Naive thymus-derived CD8-positive, alpha-beta T cell (primary cell): ENCODE data around the gene CDK7. TPM values are rescaled to one million over a fixed set of nuclear protein-coding genes. Genes with fewer than 3 reads are reported as not detected.
"Not testable (repeated sequence)": the region's sequence is repeated elsewhere in the genome, so short reads cannot be mapped to it uniquely, and the experiment has no call there.

Source experiments
- ATAC-seq, 2 donors: fragments of 150-1000 bp; cut with Tn5 transposase in 1 of 2; sonication (Bioruptor Pico), chemical (Tn5 transposase) in 1 of 2; 1 replicate in 1 of 2; 2 replicates in 1 of 2; pipeline ENCODE4 v1.10.0; 2021; ENCODE audit warnings: mild to moderate bottlenecking in 2 of 2, moderate library complexity in 2 of 2
- POLR2A ChIA-PET: fragments of 350-600 bp; sonication (Branson Sonifier 250); formaldehyde crosslinking; loops from one replicate; lab custom pipeline; 2021; ENCODE audit warnings: antibody characterized with exemption; lab: Charles Lee
- DNase-seq, 10 donors: peaks; one replicate each; pipeline versions ENCODE4 v3.0.0 to v3.0.0-alpha.2; 2020 to 2022
- H3K27ac Mint-ChIP-seq, 10 donors: one replicate each; pipeline ENCODE4 v1.8.0; 2020 to 2022; ENCODE audit warnings: mild to moderate bottlenecking in 10 of 10, mixed read lengths in 10 of 10, moderate library complexity in 4 of 10, inconsistent platforms in 1 of 10
- H3K27me3 Mint-ChIP-seq, 5 donors: one replicate each; pipeline ENCODE4 v1.8.0; 2021 to 2022; ENCODE audit warnings: mixed read lengths in 5 of 5
- H3K36me3 Mint-ChIP-seq, 3 donors: one replicate each; pipeline ENCODE4 v1.8.0; 2020 to 2022; ENCODE audit warnings: mixed read lengths in 3 of 3, mild to moderate bottlenecking in 2 of 3, inconsistent platforms in 1 of 3
- H3K4me1 Mint-ChIP-seq, 4 donors: one replicate each; pipeline ENCODE4 v1.8.0; 2021 to 2022; ENCODE audit warnings: mixed read lengths in 4 of 4
- H3K4me3 Mint-ChIP-seq, 10 donors: one replicate each; pipeline ENCODE4 v1.8.0; 2020 to 2022; ENCODE audit warnings: mild to moderate bottlenecking in 10 of 10, mixed read lengths in 10 of 10, moderate library complexity in 6 of 10, inconsistent platforms in 1 of 10
- H3K9me3 Mint-ChIP-seq, 9 donors: one replicate each; pipeline ENCODE4 v1.8.0; 2020 to 2022; ENCODE audit warnings: mixed read lengths in 9 of 9, mild to moderate bottlenecking in 3 of 9, inconsistent platforms in 1 of 9, moderate library complexity in 1 of 9
- polyA plus RNA-seq, 3 donors: library from polyadenylated mRNA; unstranded; fragments of 300-500 nt; fragmentation: Illumina TruSeq; gene quantifications; one replicate each; pipeline ENCODE4 v1.2.3, GENCODE V29; 2021
- total RNA-seq, 8 experiments: library from RNA in 2 of 8; stranded (reverse) in 2 of 8; gene quantifications; one replicate each; pipeline ENCODE4 v1.2.3 and lab custom pipeline; 2021 to 2026

CDK7 gene
- total and polyA plus RNA-seq, 5 experiments from 2014 or later, result 18.2 to 25.4 (median 20.6) TPM

DNA sequence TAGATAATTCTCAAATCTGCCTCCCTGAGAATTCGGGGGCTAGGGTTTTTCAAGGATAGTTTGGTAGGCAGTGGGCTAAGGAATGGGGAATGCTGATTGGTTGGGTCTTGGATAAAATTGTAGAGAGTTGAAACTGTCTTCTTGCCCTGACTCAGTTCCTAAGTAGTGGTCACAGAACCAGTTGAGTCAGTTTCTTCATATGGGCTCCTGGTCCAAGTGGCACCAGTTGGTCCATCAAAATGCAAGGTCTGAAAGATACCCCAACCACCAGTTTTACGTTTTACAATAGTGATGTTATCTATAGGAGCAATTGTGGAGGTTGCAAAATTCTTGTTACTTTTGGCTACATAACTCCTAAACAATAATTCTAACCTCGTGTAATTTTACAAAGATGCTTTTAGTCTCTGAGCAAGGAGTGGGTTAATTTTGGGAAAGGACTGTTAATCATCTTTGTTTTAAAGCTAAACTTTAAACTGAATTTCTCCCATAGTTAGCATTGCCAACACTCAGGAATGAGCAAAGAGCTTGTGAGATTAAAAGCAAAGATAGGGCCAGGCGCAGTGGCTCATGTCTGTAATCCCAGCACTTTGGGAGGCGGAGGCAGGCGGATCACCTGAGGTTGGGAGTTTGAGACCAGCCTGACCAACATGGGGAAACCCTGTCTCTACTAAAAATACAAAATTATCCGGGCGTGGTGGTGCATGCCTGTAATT is 7.7 kb downstream of the CDK7 start:
- POLR2A ChIA-PET, result no interaction called here
- Mint-ChIP-seq H3K4me1 (peaks cover 31 to 77% (median 63%) of the 10 kb centered on the region in 4 donors), H3K9me3 (peaks cover 0 to 6% (median 2%) of the 10 kb centered on the region in 9 donors), H3K27ac (peak overlapping the region in 3 of 10 donors; percentile 15 to 73 (median 51)), H3K36me3 (peaks cover 17 to 57% (median 48%) of the 10 kb centered on the region in 3 donors), H3K4me3 (peak overlapping the region in 3 of 10 donors; percentile 1 to 10 (median 4)), H3K27me3 (no peaks in the 10 kb centered on the region)
- DNase-seq (no peak), ATAC-seq (no peak)

DNA sequence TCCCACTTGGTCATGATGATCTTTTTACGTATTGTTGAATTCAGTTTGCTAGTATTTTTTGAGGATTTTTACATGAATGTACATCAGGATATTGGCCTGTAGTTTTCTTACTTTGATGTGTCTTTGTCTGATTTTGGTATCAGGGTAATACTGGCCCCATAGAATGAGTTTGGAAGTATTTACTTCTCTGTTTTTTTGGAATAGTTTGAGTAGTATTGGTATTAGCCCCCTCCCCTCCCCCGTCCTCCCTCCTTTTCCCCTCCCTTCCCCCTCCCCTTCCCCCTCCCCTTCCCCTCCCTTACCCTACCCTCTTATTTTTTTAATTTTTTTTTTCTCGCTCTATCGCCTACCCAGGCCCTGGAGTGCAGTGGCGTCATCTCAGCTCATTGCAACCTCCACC is 10.3 kb downstream of the CDK7 start:
- no peak for DNase-seq
- Mint-ChIP-seq H3K27ac (no peak overlapping the region), H3K9me3 (peaks cover 0 to 14% (median 3%) of the 10 kb centered on the region in 9 donors), H3K27me3 (no peaks in the 10 kb centered on the region), H3K4me1 (peaks cover 31 to 71% (median 49%) of the 10 kb centered on the region in 4 donors), H3K36me3 (peaks cover 18 to 50% (median 46%) of the 10 kb centered on the region in 3 donors), H3K4me3 (peak overlapping the region in 1 of 10 donors; percentile 24)
- POLR2A ChIA-PET, result no interaction called here
- ATAC-seq, result no peak

DNA sequence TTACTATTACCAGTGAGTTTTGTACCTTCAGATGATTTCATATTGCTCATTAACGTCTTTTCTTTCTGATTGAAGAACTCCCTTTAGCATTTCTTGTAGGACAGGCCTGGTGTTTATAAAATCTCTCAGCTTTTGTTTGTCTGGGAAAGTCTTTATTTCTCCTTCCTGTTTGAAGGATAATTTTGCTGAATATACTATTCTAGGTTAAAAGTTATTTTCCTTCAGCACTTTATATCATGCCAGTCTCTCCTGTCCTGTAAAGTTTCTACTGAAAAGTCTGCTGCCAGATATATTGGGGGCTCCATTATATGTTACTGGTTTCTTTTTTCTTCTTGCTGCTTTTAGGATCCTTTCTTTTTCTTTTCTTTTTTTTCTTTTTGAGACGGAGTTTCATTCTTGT is 13.3 kb downstream of the CDK7 start:
- POLR2A ChIA-PET, result no interaction called here
- Mint-ChIP-seq H3K9me3 (peaks cover 0 to 14% (median 3%) of the 10 kb centered on the region in 9 donors), H3K36me3 (peaks cover 15 to 41% (median 33%) of the 10 kb centered on the region in 3 donors), H3K27me3 (no peaks in the 10 kb centered on the region), H3K4me1 (peaks cover 22 to 55% (median 36%) of the 10 kb centered on the region in 4 donors), H3K4me3 (no peak overlapping the region), H3K27ac (no peak overlapping the region)
- ATAC-seq (no peak), DNase-seq (no peak)

DNA sequence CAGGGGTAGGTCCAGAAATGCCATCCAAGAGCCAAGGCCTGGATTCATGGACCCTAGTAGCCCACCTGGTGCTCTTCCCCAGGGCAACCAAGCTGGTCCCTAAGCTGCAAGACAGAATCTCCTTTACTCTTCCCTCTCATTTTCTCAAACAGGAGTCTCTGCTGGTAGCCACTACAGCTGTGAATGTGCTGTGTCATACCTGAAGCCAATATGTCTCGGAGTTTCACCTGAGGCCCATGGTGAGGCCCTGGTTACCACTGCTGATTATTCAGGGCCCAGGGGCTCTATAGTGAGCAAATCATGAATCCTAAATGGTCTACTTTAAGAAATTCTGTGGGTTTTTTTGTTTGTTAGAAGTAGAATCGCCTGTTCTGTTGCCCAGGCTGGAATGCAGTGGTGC is 15.9 kb downstream of the CDK7 start:
- H3K9me3 Mint-ChIP-seq, result peaks cover 0 to 14% (median 3%) of the 10 kb centered on the region in 9 donors
- ATAC-seq (no peak), DNase-seq (no peak)
- POLR2A ChIA-PET, result no interaction called here
- H3K27ac Mint-ChIP-seq, result peak overlapping the region in 1 of 10 donors; percentile 48
- peaks cover 13 to 38% (median 21%) of the 10 kb centered on the region in 4 donors for H3K4me1 Mint-ChIP-seq
- peaks cover 13 to 43% (median 23%) of the 10 kb centered on the region in 3 donors for H3K36me3 Mint-ChIP-seq
- H3K4me3 Mint-ChIP-seq, result no peak overlapping the region
- H3K27me3 Mint-ChIP-seq, result no peaks in the 10 kb centered on the region

DNA sequence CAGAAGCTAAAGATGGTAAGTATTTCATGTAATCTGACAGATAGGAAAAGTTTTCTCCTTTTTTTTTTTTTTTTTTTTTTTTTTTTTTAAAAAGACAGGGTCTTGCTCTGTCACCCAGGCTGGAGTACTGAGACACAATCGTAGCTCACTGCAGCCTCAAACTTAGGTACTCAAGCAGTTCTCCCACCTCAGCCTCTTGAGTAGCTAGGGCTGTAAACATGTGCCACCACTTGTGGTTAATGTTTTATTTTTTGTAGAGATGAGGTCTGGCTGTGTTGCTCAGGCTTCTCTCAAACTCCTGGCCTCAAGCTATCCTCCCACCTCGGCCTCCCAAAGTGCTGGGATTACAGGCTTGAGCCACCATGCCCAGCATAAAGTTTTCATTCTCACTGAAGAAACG is 17.8 kb downstream of the CDK7 start:
- POLR2A ChIA-PET, result no interaction called here
- H3K4me3 Mint-ChIP-seq, result no peak overlapping the region
- peaks cover 0 to 9% (median 2%) of the 10 kb centered on the region in 9 donors for H3K9me3 Mint-ChIP-seq
- DNase-seq, result no peak
- H3K36me3 Mint-ChIP-seq, result peaks cover under 1 to 52% (median 13%) of the 10 kb centered on the region in 3 donors
- peaks cover 4 to 24% (median 12%) of the 10 kb centered on the region in 4 donors for H3K4me1 Mint-ChIP-seq
- no peak overlapping the region for H3K27ac Mint-ChIP-seq
- no peaks in the 10 kb centered on the region for H3K27me3 Mint-ChIP-seq
- no peak for ATAC-seq

DNA sequence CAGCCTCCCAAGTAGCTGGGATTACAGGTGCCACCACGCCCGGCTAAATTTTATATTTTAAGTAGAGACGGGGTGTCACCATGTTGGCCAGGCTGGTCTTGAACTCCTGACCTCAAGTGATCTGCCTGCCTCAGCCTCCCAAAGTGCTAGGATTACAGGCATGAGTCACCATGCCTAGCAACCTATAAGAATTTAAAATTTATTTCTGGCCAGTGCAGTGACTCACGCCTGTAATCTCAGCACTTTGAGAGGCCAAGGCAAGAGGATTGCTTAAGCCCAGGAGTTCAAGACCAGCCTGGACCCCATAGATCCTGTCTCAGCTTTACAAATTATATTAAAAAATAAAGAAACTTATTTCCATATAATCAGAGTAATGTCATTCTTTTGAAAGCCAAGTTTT is 21.3 kb downstream of the CDK7 start:
- H3K9me3 Mint-ChIP-seq, POLR2A ChIA-PET, H3K4me3 Mint-ChIP-seq, H3K4me1 Mint-ChIP-seq, DNase-seq, H3K27ac Mint-ChIP-seq, ATAC-seq, H3K27me3 Mint-ChIP-seq: not testable (repeated sequence)
- H3K36me3 Mint-ChIP-seq, result peaks cover 0 to 77% (median 17%) of the 10 kb centered on the region in 3 donors

DNA sequence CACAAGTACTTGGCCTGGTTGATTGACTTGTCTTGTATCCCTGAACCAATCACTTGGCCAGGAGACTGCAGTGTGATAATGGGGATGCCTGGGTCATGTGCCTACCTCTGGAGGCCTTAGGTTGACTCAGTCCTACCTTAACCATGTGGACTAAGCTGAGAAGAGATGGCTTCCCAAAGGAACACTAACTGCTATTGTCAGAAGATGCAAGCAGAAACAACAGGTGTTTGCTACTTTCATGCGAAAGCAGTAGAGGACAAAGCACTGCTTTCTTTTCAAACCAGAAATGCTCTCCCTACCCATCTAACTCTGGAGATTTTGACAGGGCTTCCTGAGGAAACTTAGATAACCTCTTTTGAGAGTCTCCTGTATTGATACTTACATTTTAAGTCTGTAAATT is 22.9 kb downstream of the CDK7 start:
- Mint-ChIP-seq H3K9me3 (no peaks in the 10 kb centered on the region), H3K4me1 (peaks cover 0 to 3% (median 0%) of the 10 kb centered on the region in 4 donors), H3K27ac (peak overlapping the region in 1 of 10 donors; percentile 59), H3K36me3 (peaks cover 0 to 83% (median 24%) of the 10 kb centered on the region in 3 donors), H3K27me3 (no peaks in the 10 kb centered on the region), H3K4me3 (no peak overlapping the region)
- POLR2A ChIA-PET, result interaction anchor here (0.7 kb wide), 1 partner anchor 23 kb away, joined by 3 read pairs; the partner anchor contains the start of gene CDK7
- DNase-seq, result no peak
- no peak for ATAC-seq

DNA sequence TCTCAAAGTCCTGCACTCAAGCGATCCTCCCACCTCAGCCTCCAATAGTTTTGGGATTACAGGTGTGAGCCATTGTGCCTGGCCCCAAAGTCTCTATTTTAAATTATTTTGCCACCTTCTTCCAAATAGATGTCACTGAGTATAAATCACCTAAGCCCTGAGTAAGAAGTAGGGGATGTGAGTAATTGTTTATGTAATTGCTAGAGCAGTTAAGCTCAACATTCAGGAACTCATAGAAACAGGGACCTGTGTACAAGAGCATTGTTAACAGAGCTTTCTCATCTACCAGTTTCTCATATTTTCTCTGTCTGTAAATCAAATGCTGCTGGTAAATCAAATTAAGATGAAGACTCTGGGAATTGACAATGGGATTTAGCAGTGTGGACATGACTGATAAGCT is 26.3 kb downstream of the CDK7 start:
- Mint-ChIP-seq H3K4me3 (no peak overlapping the region), H3K27me3 (no peaks in the 10 kb centered on the region), H3K36me3 (peaks cover 0 to 90% (median 27%) of the 10 kb centered on the region in 3 donors)

DNA sequence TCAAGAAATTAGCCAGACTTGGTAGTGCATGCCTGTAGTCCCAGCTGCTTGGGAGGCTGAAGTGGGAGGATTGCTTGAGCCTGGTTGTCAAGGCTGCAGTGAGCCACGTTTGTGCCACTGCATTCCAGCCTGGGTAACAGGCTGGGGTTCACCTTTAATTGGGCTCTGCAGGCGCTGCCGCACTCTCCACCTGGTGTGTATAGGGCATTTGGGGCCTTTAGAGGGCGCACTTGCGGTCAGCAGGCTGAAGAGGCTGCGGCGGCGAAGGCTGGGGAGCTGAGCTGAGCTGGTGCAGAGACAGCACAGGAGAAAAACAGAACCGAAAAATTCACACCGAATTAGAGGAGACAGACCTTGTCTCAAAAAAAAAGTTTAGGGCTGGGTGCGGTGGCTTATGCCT is 31.2 kb downstream of the CDK7 start:
- no peaks in the 10 kb centered on the region for H3K27me3 Mint-ChIP-seq
- DNase-seq (no peak), ATAC-seq (no peak)
- H3K27ac Mint-ChIP-seq, result peak overlapping the region in 4 of 10 donors; percentile 61 to 77 (median 66)
- H3K36me3 Mint-ChIP-seq, result peaks cover 0 to 84% (median 12%) of the 10 kb centered on the region in 3 donors
- peaks cover 0 to 6% (median 3%) of the 10 kb centered on the region in 4 donors for H3K4me1 Mint-ChIP-seq
- no peaks in the 10 kb centered on the region for H3K9me3 Mint-ChIP-seq
- POLR2A ChIA-PET, result no interaction called here
- H3K4me3 Mint-ChIP-seq, result no peak overlapping the region

More for the DNA sequence above, 26.3 kb downstream of the CDK7 start:
- ATAC-seq, result no peak
- DNase-seq, result no peak
- Mint-ChIP-seq H3K4me1 (peaks cover 0 to 5% (median 0%) of the 10 kb centered on the region in 4 donors), H3K27ac (peak overlapping the region in 1 of 10 donors; percentile 54), H3K9me3 (no peaks in the 10 kb centered on the region)
- POLR2A ChIA-PET, result no interaction called here

DNA sequence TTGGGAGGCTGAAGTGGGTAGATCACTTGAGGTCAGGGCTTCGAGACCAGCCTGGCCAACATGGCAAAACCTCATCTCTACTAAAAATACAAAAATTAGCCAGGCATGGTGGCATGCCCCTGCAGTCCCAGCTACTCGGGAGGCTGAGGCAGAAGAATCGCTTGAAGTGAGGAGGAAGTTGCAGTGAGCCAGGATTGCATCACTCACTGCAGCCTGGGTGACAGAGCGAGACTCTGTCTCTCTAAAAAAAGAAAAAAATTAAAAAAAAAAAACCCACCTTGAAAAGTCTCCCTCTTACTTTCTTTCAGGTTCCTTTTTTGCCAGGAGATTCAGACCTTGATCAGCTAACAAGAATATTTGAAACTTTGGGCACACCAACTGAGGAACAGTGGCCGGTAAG is 34.2 kb downstream of the CDK7 start:
- Mint-ChIP-seq H3K4me1 (peaks cover 5 to 18% (median 9%) of the 10 kb centered on the region in 4 donors), H3K36me3 (peaks cover 0 to 81% (median 7%) of the 10 kb centered on the region in 3 donors), H3K4me3 (no peak overlapping the region), H3K27ac (no peak overlapping the region), H3K27me3 (no peaks in the 10 kb centered on the region), H3K9me3 (no peaks in the 10 kb centered on the region)
- POLR2A ChIA-PET, result no interaction called here
- ATAC-seq, result no peak
- DNase-seq, result no peak

DNA sequence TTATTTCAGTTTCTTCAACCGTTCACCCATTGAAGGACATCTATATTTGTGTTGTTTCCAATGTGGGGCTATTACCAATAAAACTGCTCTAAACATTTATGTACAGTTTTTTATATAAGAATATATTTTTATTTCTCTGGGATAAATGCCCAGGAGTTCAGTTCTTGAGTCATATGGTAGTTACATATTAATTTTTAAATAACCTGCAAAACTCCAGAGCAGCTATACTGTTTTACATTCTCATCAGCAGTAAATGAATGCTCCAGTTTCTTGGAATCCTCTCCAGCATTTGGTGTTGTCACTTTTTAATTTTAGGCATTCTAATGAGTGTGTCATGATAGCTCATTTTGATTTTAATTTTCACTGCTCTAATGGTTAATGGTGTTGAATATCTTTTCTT is 36.2 kb downstream of the CDK7 start:
- DNase-seq, result no peak
- Mint-ChIP-seq H3K36me3 (peaks cover 0 to 71% (median 7%) of the 10 kb centered on the region in 3 donors), H3K4me3 (no peak overlapping the region), H3K27ac (peak overlapping the region in 5 of 10 donors; percentile 4 to 70 (median 45)), H3K4me1 (peaks cover 3 to 18% (median 9%) of the 10 kb centered on the region in 4 donors), H3K27me3 (no peaks in the 10 kb centered on the region), H3K9me3 (no peaks in the 10 kb centered on the region)
- ATAC-seq, result no peak
- POLR2A ChIA-PET, result interaction anchor here (0.6 to 0.7 kb wide), 3 partner anchors 63 to 177 kb away, joined by 3 to 4 read pairs (median 3); partner anchors contain the start of gene SLC30A5

DNA sequence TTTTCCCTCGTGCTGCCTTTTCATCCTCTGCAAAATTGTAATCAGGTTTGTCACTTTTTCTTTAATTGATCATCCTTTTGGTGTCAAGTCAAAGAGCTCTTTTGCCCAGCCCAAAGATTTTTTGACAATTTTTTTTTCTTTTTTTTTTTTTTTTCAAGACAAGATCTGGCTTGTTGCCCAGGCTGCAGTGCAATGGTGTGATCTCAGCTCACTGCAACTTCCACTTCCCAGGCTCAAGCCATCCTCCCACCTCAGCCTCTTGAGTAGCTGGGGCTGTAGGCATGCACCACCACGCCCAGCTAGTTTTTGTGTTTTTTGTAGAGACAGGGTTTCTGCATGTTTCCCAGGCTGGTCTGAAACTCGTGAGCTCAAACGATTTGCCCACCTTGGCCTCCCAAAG is 36.7 kb downstream of the CDK7 start:
- POLR2A ChIA-PET, result interaction anchor here (0.6 to 0.7 kb wide), 2 partner anchors 62 to 128 kb away, joined by 3 read pairs; no protein-coding TSS in a partner anchor
- peak overlapping the region in 5 of 10 donors; percentile 4 to 70 (median 45) for H3K27ac Mint-ChIP-seq
- H3K4me1 Mint-ChIP-seq, result peaks cover 3 to 18% (median 9%) of the 10 kb centered on the region in 4 donors

DNA sequence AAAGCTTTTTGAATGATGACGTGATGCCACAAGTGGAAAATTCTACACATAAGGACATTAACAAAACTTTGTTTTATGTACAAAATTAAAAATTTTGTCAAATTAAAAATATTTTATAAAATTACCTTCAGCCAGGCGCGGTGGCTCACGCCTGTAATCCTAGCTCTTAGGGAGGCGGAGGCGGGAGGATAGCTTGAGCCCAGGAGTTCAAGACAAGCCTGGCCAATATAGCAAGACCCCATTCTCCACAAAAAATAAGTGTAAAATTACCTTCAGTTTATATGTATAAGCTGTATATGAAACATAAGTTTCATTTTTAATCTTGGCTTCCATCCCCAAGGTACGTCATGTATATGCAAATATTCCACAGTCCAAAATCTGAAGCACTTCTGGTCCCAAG is 40.9 kb downstream of the CDK7 start:
- DNase-seq (no peak), ATAC-seq (no peak)
- POLR2A ChIA-PET, result no interaction called here
- Mint-ChIP-seq H3K27ac (no peak overlapping the region), H3K9me3 (no peaks in the 10 kb centered on the region), H3K27me3 (no peaks in the 10 kb centered on the region), H3K4me1 (peaks cover 3 to 16% (median 9%) of the 10 kb centered on the region in 4 donors), H3K4me3 (no peak overlapping the region), H3K36me3 (peaks cover 0 to 73% (median 10%) of the 10 kb centered on the region in 3 donors)

More for the DNA sequence above, 36.7 kb downstream of the CDK7 start:
- DNase-seq (no peak), ATAC-seq (no peak)
- Mint-ChIP-seq H3K4me3 (no peak overlapping the region), H3K27me3 (no peaks in the 10 kb centered on the region), H3K9me3 (no peaks in the 10 kb centered on the region), H3K36me3 (peaks cover 0 to 74% (median 7%) of the 10 kb centered on the region in 3 donors)
